DOHH2 (cell line): ENCODE measurements around the gene OR13C3.

Experiments
- H3F3A ChIP-seq: fragments of 200-600 bp; sonication (generic), shearing (Covaris generic); 2 replicates; pipeline ENCODE4 v1.6.0; 2016; ENCODE audit warnings: antibody characterized with exemption, mild to moderate bottlenecking; ENCODE audit not compliant: control insufficient read depth, insufficient read depth
- H3K27ac ChIP-seq: fragments of 200-600 bp; sonication (generic); 2 replicates; pipeline ENCODE4 v1.5.1; 2014; ENCODE audit warnings: low read depth, mild to moderate bottlenecking, low read length, moderate library complexity
- H3K27me3 ChIP-seq: fragments of 200-600 bp; sonication (generic); 2 replicates; pipeline ENCODE4 v1.6.1; 2014; ENCODE audit warnings: mild to moderate bottlenecking, low read length, mixed read lengths; ENCODE audit not compliant: control insufficient read depth
- H3K36me3 ChIP-seq: fragments of 200-600 bp; sonication (generic); 2 replicates; pipeline ENCODE4 v1.6.1; 2014; ENCODE audit warnings: mild to moderate bottlenecking, low read length, moderate library complexity, mixed read lengths; ENCODE audit not compliant: control insufficient read depth
- H3K4me1 ChIP-seq: fragments of 200-600 bp; sonication (generic); 2 replicates; pipeline ENCODE4 v1.6.1; 2014; ENCODE audit warnings: mild to moderate bottlenecking, low read length, mixed read lengths; ENCODE audit not compliant: control insufficient read depth
- H3K4me2 ChIP-seq: fragments of 200-600 bp; sonication (generic); 2 replicates; pipeline ENCODE4 v1.6.0; 2014; ENCODE audit warnings: mild to moderate bottlenecking, low read length, moderate library complexity
- H3K4me3 ChIP-seq: fragments of 200-600 bp; sonication (generic); 2 replicates; pipeline ENCODE4 v1.5.1; 2014; ENCODE audit warnings: mild to moderate bottlenecking, low read length, mixed read lengths
- H3K79me2 ChIP-seq: fragments of 200-600 bp; sonication (generic); 2 replicates; pipeline ENCODE4 v1.6.1; 2014; ENCODE audit warnings: mild to moderate bottlenecking, low read length, mixed read lengths; ENCODE audit not compliant: control insufficient read depth
- H3K9me2 ChIP-seq: fragments of 200-600 bp; sonication (generic); replicated peaks from 2 replicates; pipeline ENCODE4 v1.6.1; 2014; ENCODE audit warnings: mild to moderate bottlenecking, low read length, mixed read lengths; ENCODE audit not compliant: control insufficient read depth
- H3K9me3 ChIP-seq: fragments of 200-600 bp; sonication (generic); 2 replicates; pipeline ENCODE4 v1.6.1; 2014; ENCODE audit warnings: antibody characterized with exemption, low read length, mixed read lengths; ENCODE audit not compliant: control insufficient read depth, insufficient read depth
- H4K20me1 ChIP-seq: fragments of 200-600 bp; sonication (generic); 2 replicates; pipeline ENCODE4 v1.6.0; 2014; ENCODE audit warnings: low read depth, mild to moderate bottlenecking, antibody characterized with exemption, low read length, moderate library complexity; ENCODE audit not compliant: control insufficient read depth, insufficient read depth
- CTCF ChIP-seq: fragments of 200-600 bp; sonication (generic); IDR thresholded peaks from one replicate; pipeline ENCODE4 v1.5.1; 2014; ENCODE audit warnings: antibody characterized with exemption, mild to moderate bottlenecking, low read depth, low read length; ENCODE audit not compliant: poor library complexity, severe bottlenecking
- EZH2phosphoT487 ChIP-seq: fragments of 200-600 bp; sonication (generic); IDR thresholded peaks from 2 replicates; pipeline ENCODE4 v1.6.1; 2017; ENCODE audit warnings: borderline replicate concordance, mild to moderate bottlenecking, antibody characterized with exemption, low read length, moderate library complexity, mixed read lengths

The OR13C3 gene

GRCh38 chr9:104536756-104537155 lies at the start of gene OR13C3:
Gene OR13C3, minus strand, starts transcription at chr9:104536856. Its CDS starts 133 bp downstream, at chr9:104536723.
- Histone ChIP-seq H3K4me1 (no peaks in the 10 kb centered on the region), H3K27ac (no peak within 1 kb of the TSS), H3K9me3 (no peaks in the 10 kb centered on the region), H3K9me2 (no peaks in the 10 kb centered on the region), H4K20me1 (no peaks in the 10 kb centered on the region), H3K4me2 (no peak within 1 kb of the TSS), H3K27me3 (no peaks in the 10 kb centered on the region), H3K4me3 (no peak within 1 kb of the TSS), H3K36me3 (no peaks in the 10 kb centered on the region), H3K79me2 (no peaks in the 10 kb centered on the region), H3F3A (no peaks in the 10 kb centered on the region)
- no peak for TF ChIP-seq CTCF
- TF ChIP-seq EZH2phosphoT487, result no peak

GRCh38 chr9:104580562-104580961 lies 43.9 kb upstream of the OR13C3 start:
- Histone ChIP-seq H3K4me2 (no peak overlapping the region), H3K27me3 (no peaks in the 10 kb centered on the region), H3K27ac (no peak overlapping the region), H3K9me3 (no peaks in the 10 kb centered on the region), H3K9me2 (no peaks in the 10 kb centered on the region), H3K79me2 (no peaks in the 10 kb centered on the region), H4K20me1 (no peaks in the 10 kb centered on the region), H3K4me3 (no peak overlapping the region), H3K4me1 (no peaks in the 10 kb centered on the region), H3K36me3 (no peaks in the 10 kb centered on the region), H3F3A (no peaks in the 10 kb centered on the region)
- TF ChIP-seq EZH2phosphoT487, result no peak
- no peak for TF ChIP-seq CTCF

GRCh38 chr9:104577263-104577662 lies 40.6 kb upstream of the OR13C3 start:
- Histone ChIP-seq H3K36me3 (no peaks in the 10 kb centered on the region), H3K4me2 (no peak overlapping the region), H3K9me2 (no peaks in the 10 kb centered on the region), H3K4me1 (no peaks in the 10 kb centered on the region), H4K20me1 (no peaks in the 10 kb centered on the region), H3K9me3 (no peaks in the 10 kb centered on the region), H3K79me2 (no peaks in the 10 kb centered on the region), H3F3A (no peaks in the 10 kb centered on the region), H3K27me3 (no peaks in the 10 kb centered on the region), H3K27ac (no peak overlapping the region), H3K4me3 (no peak overlapping the region)
- no peak for TF ChIP-seq EZH2phosphoT487
- TF ChIP-seq CTCF, result no peak

GRCh38 chr9:104575456-104575855 lies 38.8 kb upstream of the OR13C3 start:
- no peaks in the 10 kb centered on the region for H3K27me3 ChIP-seq
- H3K4me1 ChIP-seq, result no peaks in the 10 kb centered on the region
- no peaks in the 10 kb centered on the region for H3K36me3 ChIP-seq
- H4K20me1 ChIP-seq, result no peaks in the 10 kb centered on the region
- H3K4me3 ChIP-seq, result no peak overlapping the region
- H3K9me3 ChIP-seq, result no peaks in the 10 kb centered on the region
- H3K79me2 ChIP-seq, result no peaks in the 10 kb centered on the region
- TF ChIP-seq EZH2phosphoT487, result no peak
- no peak for TF ChIP-seq CTCF
- H3K9me2 ChIP-seq, result no peaks in the 10 kb centered on the region
- no peak overlapping the region for H3K4me2 ChIP-seq
- no peak overlapping the region for H3K27ac ChIP-seq
- no peaks in the 10 kb centered on the region for H3F3A ChIP-seq
